ENCODE data around the gene SPEF2. TPM values are rescaled to one million over a fixed set of nuclear protein-coding genes. Genes with fewer than 3 reads are reported as not detected.

Gene SPEF2
- total and polyA plus RNA-seq, 9 of the 15 experiments (the other 6 are each of a cell fraction or from before 2014, with no cell fraction given): 0.11 to 0.62 (median 0.20) TPM; not detected in 2

GRCh38 chr5:35694481-35694880, 76.8 kb downstream of the SPEF2 start:
- Histone ChIP-seq H3K9me3 (replicated peaks; ENCODE audit: control insufficient read depth, insufficient read depth, low read depth, low read length) (no peaks in the 10 kb centered on the region; the same call in 1 of the 2 replicates), H3K4me2 (ENCODE audit: insufficient read depth, low read length) (no peak overlapping the region), H3K36me3 (ENCODE audit: control insufficient read depth, insufficient read depth, low read length) (no peaks in the 10 kb centered on the region), H4K20me1 (replicated peaks; ENCODE audit: control insufficient read depth, insufficient read depth, low read length) (no peaks in the 10 kb centered on the region), H3K4me3 (no peak overlapping the region), H3K9me1 (ENCODE audit: control insufficient read depth, insufficient read depth, low read length) (no peaks in the 10 kb centered on the region), H3K27me3 (ENCODE audit: control insufficient read depth in 2 of 2, insufficient read depth in 2 of 2, low read length in 2 of 2) (no peaks in the 10 kb centered on the region), H3K4me1 (replicated peaks in 1 of 2; ENCODE audit: control insufficient read depth in 2 of 2, insufficient read depth in 2 of 2, low read length in 2 of 2) (no peaks in the 10 kb centered on the region), H2AFZ (ENCODE audit: low read depth, low read length) (no peak overlapping the region), H3K27ac (ENCODE audit: extremely low read depth, low read depth, low read length) (no peak overlapping the region), H3K79me2 (ENCODE audit: control insufficient read depth, insufficient read depth, low read length) (no peaks in the 10 kb centered on the region), H3K9ac (ENCODE audit: insufficient read depth in 1 of 2, low read depth in 2 of 2, low read length in 2 of 2) (no peak overlapping the region)
- FAIRE-seq (no peak), ATAC-seq (no peak), DNase-seq (ENCODE audit: extremely low read depth in 1 of 4, low spot score in 3 of 4) (no peak)
- intact Hi-C loops (cut with micrococcal nuclease) (no loop called here), in situ Hi-C loops (cut with MboI) (no loop called here)
- POLR2A ChIA-PET: interaction anchor here (0.6 kb wide), 2 partner anchors 58 to 572 kb away, joined by 3 read pairs; no protein-coding TSS in a partner anchor
- 0% methylated on average over 2 of the region's 2 CpGs for WGBS (ENCODE audit: insufficient coverage, low coverage, missing lambda C conversion rate)
- CTCF ChIA-PET (ENCODE audit: low intra/inter-chr PET ratio): no interaction called here
- BruUV-seq (replicated peaks): no TSS peak
- no peak for TF ChIP-seq ARID4B (CRISPR knock-in tag; IDR thresholded peaks at IDR 0.05)
- no peak for TF ChIP-seq ZNF609 (CRISPR knock-in tag; IDR thresholded peaks at IDR 0.05; ENCODE audit: borderline replicate concordance)
- no peak for TF ChIP-seq ZNF174 (CRISPR knock-in tag; IDR thresholded peaks at IDR 0.05)
- no peak for TF ChIP-seq HDAC3 (IDR thresholded peaks at IDR 0.05; ENCODE audit: borderline replicate concordance, partially characterized antibody)
- no peak for TF ChIP-seq ZNF76 (CRISPR knock-in tag; IDR thresholded peaks at IDR 0.05; ENCODE audit: borderline replicate concordance)
- TF ChIP-seq NR1H2 (CRISPR knock-in tag; IDR thresholded peaks at IDR 0.05): no peak
- TF ChIP-seq ZNF224 (CRISPR knock-in tag; IDR thresholded peaks at IDR 0.05): no peak
- TF ChIP-seq ZNF274 (IDR thresholded peaks at IDR 0.05; ENCODE audit: borderline replicate concordance, low read depth, low read length): no peak
- TF ChIP-seq DIDO1 (tag; IDR thresholded peaks at IDR 0.05; ENCODE audit: low read depth): no peak
- TF ChIP-seq GATA2 (CRISPR knock-in tag; IDR thresholded peaks at IDR 0.05): no peak
- TF ChIP-seq ATF7 (IDR thresholded peaks at IDR 0.05): no peak
